OCI-LY1 (cell line): ENCODE results near the gene SCAI.
"Not testable (repeated sequence)": the region's sequence is repeated elsewhere in the genome, so short reads cannot be mapped to it uniquely, and the experiment has no call there.

ENCODE experiments used
- H2AFZ ChIP-seq: fragments of 200-600 bp; sonication (generic), shearing (Covaris generic); 2 replicates; pipeline ENCODE4 v1.6.0; 2014; ENCODE audit warnings: antibody characterized with exemption, mild to moderate bottlenecking, low read length
- H3F3A ChIP-seq: fragments of 200-600 bp; sonication (generic), shearing (Covaris generic); 2 replicates; pipeline ENCODE4 v1.6.0; 2014; ENCODE audit warnings: mild to moderate bottlenecking, antibody characterized with exemption, low read length, moderate library complexity; ENCODE audit not compliant: insufficient read depth
- H3K27ac ChIP-seq: fragments of 200-600 bp; sonication (generic); 2 replicates; pipeline ENCODE4 v1.5.1; 2014; ENCODE audit warnings: low read length, mixed run types, mild to moderate bottlenecking, low read depth; ENCODE audit not compliant: poor library complexity, severe bottlenecking
- H3K27me3 ChIP-seq: fragments of 200-600 bp; sonication (generic); 2 replicates; pipeline ENCODE4 v1.6.0; 2014; ENCODE audit warnings: antibody characterized with exemption, mild to moderate bottlenecking, low read length, moderate library complexity; ENCODE audit not compliant: insufficient read depth
- H3K36me3 ChIP-seq: fragments of 200-600 bp; sonication (generic); 2 replicates; pipeline ENCODE4 v1.6.1; 2014; ENCODE audit warnings: mild to moderate bottlenecking, antibody characterized with exemption, low read length, moderate library complexity, mixed read lengths; ENCODE audit not compliant: insufficient read depth
- H3K4me1 ChIP-seq: fragments of 200-600 bp; sonication (generic); 2 replicates; pipeline ENCODE4 v1.5.1; 2014; ENCODE audit warnings: mild to moderate bottlenecking, low read length, moderate library complexity; ENCODE audit not compliant: insufficient read depth, severe bottlenecking
- H3K4me2 ChIP-seq: fragments of 200-600 bp; sonication (generic), shearing (Covaris generic); 2 replicates; pipeline ENCODE4 v1.6.1; 2014; ENCODE audit warnings: low read length
- H3K4me3 ChIP-seq: fragments of 200-600 bp; sonication (generic); 2 replicates; pipeline ENCODE4 v1.5.1; 2014; ENCODE audit warnings: low read length, low read depth, mild to moderate bottlenecking, mixed read lengths; ENCODE audit not compliant: poor library complexity, severe bottlenecking
- H3K79me2 ChIP-seq: fragments of 200-600 bp; shearing (Covaris generic); 2 replicates; pipeline ENCODE4 v1.6.1; 2016; ENCODE audit warnings: mixed run types, low read length, mixed read lengths; ENCODE audit not compliant: insufficient read depth
- H3K9ac ChIP-seq: fragments of 200-600 bp; sonication (generic), shearing (Covaris generic); 2 replicates; pipeline ENCODE4 v1.6.1; 2014; ENCODE audit warnings: mild to moderate bottlenecking, low read length, mixed read lengths
- H3K9me2 ChIP-seq: fragments of 200-600 bp; sonication (generic), shearing (Covaris generic); 2 replicates; pipeline ENCODE4 v1.6.1; 2014; ENCODE audit warnings: low read depth, mild to moderate bottlenecking, low read length, mixed read lengths
- H3K9me3 ChIP-seq: fragments of 200-600 bp; shearing (Covaris generic); 2 replicates; pipeline ENCODE4 v1.6.1; 2014; ENCODE audit warnings: low read length, mixed read lengths
- H4K20me1 ChIP-seq: fragments of 200-600 bp; sonication (generic), shearing (Covaris generic); 2 replicates; pipeline ENCODE4 v1.6.0; 2016; ENCODE audit warnings: mild to moderate bottlenecking, low read length; ENCODE audit not compliant: insufficient read depth
- EZH2 ChIP-seq: fragments of 200-600 bp; sonication (generic), shearing (Covaris generic); IDR thresholded peaks from 2 replicates; pipeline ENCODE4 v1.8.0; 2017; ENCODE audit warnings: borderline replicate concordance, mixed run types, mild to moderate bottlenecking, antibody characterized with exemption, low read length, moderate library complexity, mixed read lengths
- TF ChIP-seq, protein P1 (sequence below): fragments of 200-600 bp; sonication (generic), shearing (Covaris generic); IDR thresholded peaks from 2 replicates; pipeline ENCODE4 v1.5.1; 2017; ENCODE audit warnings: mild to moderate bottlenecking, antibody characterized with exemption, low read length, moderate library complexity, mixed read lengths

Gene SCAI

DNA sequence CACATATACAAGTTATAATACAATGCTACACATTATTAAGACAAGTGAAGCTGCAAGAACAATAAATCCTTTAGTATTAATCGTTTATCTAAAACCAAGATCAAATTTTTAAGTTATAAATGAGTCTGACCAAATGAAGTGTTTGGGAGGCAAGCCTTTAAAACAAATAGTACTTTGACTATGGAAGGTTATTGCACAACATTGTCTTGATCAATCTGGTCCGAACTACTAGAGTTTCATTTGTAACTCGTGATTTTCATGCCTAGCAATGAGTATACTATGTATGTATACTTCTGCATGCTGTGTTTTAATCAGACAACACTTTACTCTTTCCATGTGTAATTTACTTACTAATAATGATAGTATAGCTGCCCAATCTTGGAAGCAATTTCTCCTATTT lies 115.3 kb downstream of the SCAI start:
- no peak overlapping the region for H3K27ac ChIP-seq
- no peak overlapping the region for H3K4me2 ChIP-seq
- H3K4me1 ChIP-seq = no peaks in the 10 kb centered on the region
- no peak for TF ChIP-seq EZH2
- TF ChIP-seq, protein P1, sequence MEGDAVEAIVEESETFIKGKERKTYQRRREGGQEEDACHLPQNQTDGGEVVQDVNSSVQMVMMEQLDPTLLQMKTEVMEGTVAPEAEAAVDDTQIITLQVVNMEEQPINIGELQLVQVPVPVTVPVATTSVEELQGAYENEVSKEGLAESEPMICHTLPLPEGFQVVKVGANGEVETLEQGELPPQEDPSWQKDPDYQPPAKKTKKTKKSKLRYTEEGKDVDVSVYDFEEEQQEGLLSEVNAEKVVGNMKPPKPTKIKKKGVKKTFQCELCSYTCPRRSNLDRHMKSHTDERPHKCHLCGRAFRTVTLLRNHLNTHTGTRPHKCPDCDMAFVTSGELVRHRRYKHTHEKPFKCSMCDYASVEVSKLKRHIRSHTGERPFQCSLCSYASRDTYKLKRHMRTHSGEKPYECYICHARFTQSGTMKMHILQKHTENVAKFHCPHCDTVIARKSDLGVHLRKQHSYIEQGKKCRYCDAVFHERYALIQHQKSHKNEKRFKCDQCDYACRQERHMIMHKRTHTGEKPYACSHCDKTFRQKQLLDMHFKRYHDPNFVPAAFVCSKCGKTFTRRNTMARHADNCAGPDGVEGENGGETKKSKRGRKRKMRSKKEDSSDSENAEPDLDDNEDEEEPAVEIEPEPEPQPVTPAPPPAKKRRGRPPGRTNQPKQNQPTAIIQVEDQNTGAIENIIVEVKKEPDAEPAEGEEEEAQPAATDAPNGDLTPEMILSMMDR = no peak
- H4K20me1 ChIP-seq = no peaks in the 10 kb centered on the region
- H3K9me2 ChIP-seq = no peaks in the 10 kb centered on the region
- no peak overlapping the region for H3K9ac ChIP-seq
- H3K36me3 ChIP-seq = peaks cover 42% of the 10 kb centered on the region
- H3K4me3 ChIP-seq = no peak overlapping the region
- no peaks in the 10 kb centered on the region for H3K27me3 ChIP-seq
- H3K79me2 ChIP-seq = no peaks in the 10 kb centered on the region
- no peaks in the 10 kb centered on the region for H3K9me3 ChIP-seq
- H2AFZ ChIP-seq = no peak overlapping the region
- H3F3A ChIP-seq = no peaks in the 10 kb centered on the region

DNA sequence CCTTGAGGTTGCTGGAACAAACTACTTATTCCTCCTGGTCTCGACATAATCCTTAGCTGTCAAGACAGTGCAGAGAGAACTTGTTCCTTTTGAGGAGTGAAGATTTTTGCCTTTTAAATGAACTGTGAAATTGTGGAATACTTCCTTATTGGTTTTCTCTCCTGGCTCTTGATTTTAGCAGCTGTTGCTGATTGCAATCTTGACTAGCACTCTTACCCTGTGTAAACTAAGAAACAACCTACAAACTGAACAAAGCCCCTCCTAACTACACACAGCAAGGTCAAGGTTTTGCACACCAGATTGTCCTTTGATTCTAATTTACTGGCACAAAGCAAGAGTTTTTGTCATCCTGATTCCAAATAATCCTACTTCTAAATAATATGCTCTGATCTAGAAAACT lies 118.4 kb downstream of the SCAI start:
- Histone ChIP-seq H3K4me3 (no peak overlapping the region), H3K4me2 (no peak overlapping the region), H3K9me2 (no peaks in the 10 kb centered on the region), H3K79me2 (no peaks in the 10 kb centered on the region), H3K9me3 (no peaks in the 10 kb centered on the region), H3F3A (no peaks in the 10 kb centered on the region), H3K27ac (no peak overlapping the region), H3K9ac (no peak overlapping the region), H3K4me1 (no peaks in the 10 kb centered on the region), H3K27me3 (no peaks in the 10 kb centered on the region), H2AFZ (no peak overlapping the region), H3K36me3 (peaks cover 71% of the 10 kb centered on the region), H4K20me1 (no peaks in the 10 kb centered on the region)
- TF ChIP-seq, protein P1 = no peak
- no peak for TF ChIP-seq EZH2

DNA sequence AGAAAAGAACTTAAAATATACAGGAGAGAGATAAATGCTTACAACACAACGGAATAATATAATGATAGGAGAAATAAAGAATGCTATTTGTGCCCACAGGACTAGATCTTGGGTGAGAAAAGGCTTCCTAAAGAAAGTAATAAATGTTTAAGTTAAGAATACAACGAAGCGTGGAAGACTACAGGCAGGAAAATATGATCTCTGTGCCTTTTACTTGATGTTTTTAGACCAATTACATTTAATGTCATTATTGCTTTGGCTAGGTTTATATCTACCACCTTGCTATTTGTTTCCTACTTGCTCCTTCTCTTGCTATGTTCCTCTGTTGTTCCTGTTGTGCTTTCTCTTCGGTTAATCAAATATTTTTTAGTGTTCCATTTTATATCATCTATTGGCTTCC lies 122.3 kb downstream of the SCAI start:
- Histone ChIP-seq H3K27me3 (no peaks in the 10 kb centered on the region), H3K9ac (no peak overlapping the region), H3F3A (no peaks in the 10 kb centered on the region), H3K9me3 (no peaks in the 10 kb centered on the region), H3K79me2 (no peaks in the 10 kb centered on the region), H2AFZ (no peak overlapping the region), H3K9me2 (no peaks in the 10 kb centered on the region), H3K4me3 (no peak overlapping the region), H3K36me3 (peaks cover 82% of the 10 kb centered on the region), H3K27ac (no peak overlapping the region), H4K20me1 (no peaks in the 10 kb centered on the region), H3K4me1 (no peaks in the 10 kb centered on the region), H3K4me2 (no peak overlapping the region)
- TF ChIP-seq EZH2 = no peak
- TF ChIP-seq, protein P1 = no peak

DNA sequence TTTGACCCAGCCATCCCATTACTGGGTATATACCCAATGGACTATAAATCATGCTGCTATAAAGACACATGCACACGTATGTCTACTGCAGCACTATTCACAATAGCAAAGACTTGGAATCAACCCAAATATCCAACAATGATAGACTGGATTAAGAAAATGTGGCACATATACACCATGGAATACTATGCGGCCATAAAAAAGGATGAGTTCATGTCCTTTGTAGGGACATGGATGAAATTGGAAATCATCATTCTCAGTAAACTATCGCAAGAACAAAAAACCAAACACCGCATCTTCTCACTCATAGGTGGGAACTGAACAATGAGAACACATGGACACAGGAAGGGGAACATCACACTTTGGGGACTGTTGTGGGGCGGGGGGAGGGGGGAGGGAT lies 127.7 kb downstream of the SCAI start:
- H4K20me1 ChIP-seq, H3K4me1 ChIP-seq, H3K9me3 ChIP-seq, H3K9me2 ChIP-seq, H3K27ac ChIP-seq, H2AFZ ChIP-seq, H3K4me2 ChIP-seq, H3K9ac ChIP-seq, H3F3A ChIP-seq, H3K79me2 ChIP-seq, H3K4me3 ChIP-seq, H3K27me3 ChIP-seq: not testable (repeated sequence)
- H3K36me3 ChIP-seq = peaks cover 33% of the 10 kb centered on the region

DNA sequence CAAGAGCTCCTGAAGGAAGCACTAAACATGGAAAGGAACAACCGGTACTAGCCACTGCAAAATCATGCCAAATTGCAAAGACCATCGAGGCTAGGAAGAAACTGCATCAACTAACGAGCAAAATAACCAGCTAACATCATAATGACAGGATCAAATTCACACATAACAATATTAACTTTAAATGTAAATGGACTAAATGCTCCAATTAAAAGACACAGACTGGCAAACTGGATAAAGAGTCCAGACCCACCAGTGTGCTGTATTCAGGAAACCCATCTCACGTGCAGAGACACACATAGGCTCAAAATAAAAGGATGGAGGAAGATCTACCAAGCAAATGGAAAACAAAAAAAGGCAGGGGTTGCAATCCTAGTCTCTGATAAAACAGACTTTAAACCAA lies 131.3 kb downstream of the SCAI start:
- H3K9ac ChIP-seq, H3F3A ChIP-seq: not testable (repeated sequence)

More for the DNA sequence above, 131.3 kb downstream of the SCAI start:
- not testable (repeated sequence) for H4K20me1 ChIP-seq, H3K79me2 ChIP-seq, H3K9me3 ChIP-seq, H3K27ac ChIP-seq, H3K4me2 ChIP-seq, H3K4me1 ChIP-seq, H3K4me3 ChIP-seq, H2AFZ ChIP-seq, H3K27me3 ChIP-seq, H3K9me2 ChIP-seq
- peaks cover 15% of the 10 kb centered on the region for H3K36me3 ChIP-seq
